Measurements from ENCODE around the gene EFHD1.
"Not testable (repeated sequence)": the region's sequence is repeated elsewhere in the genome, so short reads cannot be mapped to it uniquely, and the experiment has no call there.

The EFHD1 gene

DNA sequence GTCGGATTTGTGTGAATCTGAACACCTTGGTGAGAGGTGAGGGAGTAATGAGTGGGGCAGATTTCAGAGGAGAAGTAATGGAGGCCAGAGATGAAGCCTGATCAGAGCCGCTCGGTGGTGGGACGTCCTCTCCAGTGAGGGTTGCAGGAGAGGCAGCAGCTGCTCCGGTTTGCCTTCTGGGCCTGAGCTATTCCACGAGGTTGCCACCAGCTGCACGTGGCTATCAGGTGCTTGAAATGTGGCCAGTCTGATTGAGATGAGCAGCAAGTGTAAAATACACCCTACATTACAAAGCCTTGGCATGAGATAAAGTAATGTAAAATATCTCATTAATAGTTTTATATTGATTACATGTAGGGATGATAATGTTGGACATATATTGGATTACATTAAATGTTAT, 10.8 kb upstream of the EFHD1 start:
- no peaks in the 10 kb centered on the region for H3K9me3 ChIP-seq (ENCODE audit: control insufficient read depth in 1 of 2, low read length in 2 of 2)
- H3K27ac ChIP-seq (ENCODE audit: low read length), result no peak overlapping the region
- no peaks in the 10 kb centered on the region for H3K36me3 ChIP-seq (ENCODE audit: control insufficient read depth in 1 of 2, insufficient read depth in 2 of 2, low read length in 2 of 2)
- H3K27me3 ChIP-seq (ENCODE audit: low read depth, low read length), result no peaks in the 10 kb centered on the region
- no peak overlapping the region for H3K4me3 ChIP-seq (ENCODE audit: low read depth in 1 of 2, low read length in 2 of 2)
- no peaks in the 10 kb centered on the region for H3K4me1 ChIP-seq (ENCODE audit: control insufficient read depth in 1 of 2, insufficient read depth in 2 of 2, low read length in 2 of 2)

GRCh38 chr2:232623768-232624765, 9.3 kb upstream of the EFHD1 start:
- H3K27ac ChIP-seq (ENCODE audit: low read length), result no peak overlapping the region

GRCh38 chr2:232626584-232626983, 6.8 kb upstream of the EFHD1 start:
- Histone ChIP-seq H3K4me3 (ENCODE audit: low read depth in 1 of 2, low read length in 2 of 2) (no peak overlapping the region), H3K9me3 (ENCODE audit: control insufficient read depth in 1 of 2, low read length in 2 of 2) (no peaks in the 10 kb centered on the region), H3K4me1 (ENCODE audit: control insufficient read depth in 1 of 2, insufficient read depth in 2 of 2, low read length in 2 of 2) (no peaks in the 10 kb centered on the region), H3K36me3 (ENCODE audit: control insufficient read depth in 1 of 2, insufficient read depth in 2 of 2, low read length in 2 of 2) (no peaks in the 10 kb centered on the region), H3K27me3 (ENCODE audit: low read depth, low read length) (no peaks in the 10 kb centered on the region), H3K27ac (ENCODE audit: low read length) (no peak overlapping the region)

More at GRCh38 chr2:232623768-232624765, 9.3 kb upstream of the EFHD1 start:
- H3K27me3 ChIP-seq (ENCODE audit: low read depth, low read length), result no peaks in the 10 kb centered on the region
- no peak overlapping the region for H3K4me3 ChIP-seq (ENCODE audit: low read depth in 1 of 2, low read length in 2 of 2)
- H3K4me1 ChIP-seq (ENCODE audit: control insufficient read depth in 1 of 2, insufficient read depth in 2 of 2, low read length in 2 of 2), result no peaks in the 10 kb centered on the region
- H3K36me3 ChIP-seq (ENCODE audit: control insufficient read depth in 1 of 2, insufficient read depth in 2 of 2, low read length in 2 of 2), result no peaks in the 10 kb centered on the region
- H3K9me3 ChIP-seq (ENCODE audit: control insufficient read depth in 1 of 2, low read length in 2 of 2), result no peaks in the 10 kb centered on the region

DNA sequence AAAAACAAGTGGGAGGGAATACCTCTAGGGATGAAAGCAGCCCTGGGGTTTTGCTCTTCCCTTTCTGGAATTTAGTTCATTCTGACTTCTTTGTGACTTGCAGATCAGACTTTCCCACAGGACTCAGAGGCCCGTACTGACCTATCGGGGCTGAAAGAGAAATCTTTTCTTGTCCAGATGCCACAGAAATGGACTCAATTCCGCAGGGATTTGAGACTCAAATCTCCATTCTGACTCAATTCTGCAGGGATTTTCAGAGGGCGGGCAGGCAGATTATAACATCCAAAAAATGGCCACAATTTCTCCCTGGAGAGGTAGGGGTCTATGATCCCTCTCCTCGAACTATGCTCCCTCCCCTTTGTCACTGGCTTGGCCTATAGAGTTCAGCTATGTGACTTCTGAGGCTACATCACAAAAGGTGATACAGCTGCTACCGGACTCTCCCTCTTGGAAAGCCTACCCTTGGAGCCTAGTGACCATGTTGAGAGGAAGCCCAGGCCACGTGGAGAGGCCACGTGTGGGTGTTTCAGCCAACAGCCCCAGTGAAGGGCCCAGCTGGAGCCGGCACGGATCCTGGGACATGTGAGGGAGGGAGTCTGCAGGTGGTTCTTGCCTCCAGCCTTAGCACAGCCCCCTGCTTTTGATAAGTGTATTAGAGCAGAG, 4.8 kb upstream of the EFHD1 start:
- Histone ChIP-seq H3K4me1 (ENCODE audit: control insufficient read depth in 1 of 2, insufficient read depth in 2 of 2, low read length in 2 of 2) (peaks cover 0 to 8% of the 10 kb centered on the region in 2 donors), H3K9me3 (ENCODE audit: control insufficient read depth in 1 of 2, low read length in 2 of 2) (no peaks in the 10 kb centered on the region), H3K27me3 (ENCODE audit: low read depth, low read length) (peaks cover 9% of the 10 kb centered on the region), H3K36me3 (ENCODE audit: control insufficient read depth in 1 of 2, insufficient read depth in 2 of 2, low read length in 2 of 2) (no peaks in the 10 kb centered on the region), H3K4me3 (ENCODE audit: low read depth in 1 of 2, low read length in 2 of 2) (no peak overlapping the region), H3K27ac (ENCODE audit: low read length) (no peak overlapping the region)

DNA sequence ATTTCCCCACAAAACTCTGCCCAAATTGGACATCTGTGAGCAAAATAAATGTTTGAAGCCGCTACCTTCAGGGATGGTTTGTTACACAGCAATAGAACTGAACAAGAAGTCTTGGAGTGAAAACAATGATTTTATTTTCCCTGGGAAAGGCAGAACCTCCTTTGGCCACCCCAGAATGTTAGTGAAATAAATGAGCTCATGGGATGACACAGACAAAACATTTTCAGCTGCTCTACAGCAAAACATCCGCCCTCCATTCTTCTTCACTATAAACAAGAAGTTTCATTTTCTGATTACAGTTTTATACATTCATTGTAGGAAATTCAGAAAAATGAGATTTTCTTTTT, 4.3 kb upstream of the EFHD1 start:
- H3K27me3 ChIP-seq (ENCODE audit: low read depth, low read length), result peaks cover 9% of the 10 kb centered on the region
- H3K9me3 ChIP-seq (ENCODE audit: control insufficient read depth in 1 of 2, low read length in 2 of 2), result no peaks in the 10 kb centered on the region
- no peaks in the 10 kb centered on the region for H3K36me3 ChIP-seq (ENCODE audit: control insufficient read depth in 1 of 2, insufficient read depth in 2 of 2, low read length in 2 of 2)
- no peak overlapping the region for H3K27ac ChIP-seq (ENCODE audit: low read length)
- no peak overlapping the region for H3K4me3 ChIP-seq (ENCODE audit: low read depth in 1 of 2, low read length in 2 of 2)
- H3K4me1 ChIP-seq (ENCODE audit: control insufficient read depth in 1 of 2, insufficient read depth in 2 of 2, low read length in 2 of 2), result peaks cover 0 to 13% of the 10 kb centered on the region in 2 donors

GRCh38 chr2:232632229-232632903, 1.0 kb upstream of the EFHD1 start:
- Histone ChIP-seq H3K4me3 (ENCODE audit: low read depth in 1 of 2, low read length in 2 of 2) (peak overlapping the region; percentile 26 to 76), H3K4me1 (ENCODE audit: control insufficient read depth in 1 of 2, insufficient read depth in 2 of 2, low read length in 2 of 2) (peaks cover 0 to 24% of the 10 kb centered on the region in 2 donors), H3K27me3 (ENCODE audit: low read depth, low read length) (peaks cover 15% of the 10 kb centered on the region), H3K9me3 (ENCODE audit: control insufficient read depth in 1 of 2, low read length in 2 of 2) (no peaks in the 10 kb centered on the region), H3K27ac (ENCODE audit: low read length) (no peak overlapping the region), H3K36me3 (ENCODE audit: control insufficient read depth in 1 of 2, insufficient read depth in 2 of 2, low read length in 2 of 2) (no peaks in the 10 kb centered on the region)

GRCh38 chr2:232632904-232633412, 446 bp upstream of the EFHD1 start:
- Histone ChIP-seq H3K27ac (ENCODE audit: low read length) (no peak overlapping the region), H3K4me3 (ENCODE audit: low read depth in 1 of 2, low read length in 2 of 2) (peak overlapping the region; percentile 26 to 76), H3K27me3 (ENCODE audit: low read depth, low read length) (peaks cover 15% of the 10 kb centered on the region), H3K4me1 (ENCODE audit: control insufficient read depth in 1 of 2, insufficient read depth in 2 of 2, low read length in 2 of 2) (peaks cover 0 to 24% of the 10 kb centered on the region in 2 donors), H3K9me3 (ENCODE audit: control insufficient read depth in 1 of 2, low read length in 2 of 2) (no peaks in the 10 kb centered on the region), H3K36me3 (ENCODE audit: control insufficient read depth in 1 of 2, insufficient read depth in 2 of 2, low read length in 2 of 2) (no peaks in the 10 kb centered on the region)

GRCh38 chr2:232634206-232635150, 1.1 kb downstream of the EFHD1 start:
- peak overlapping the region; percentile 26 to 76 for H3K4me3 ChIP-seq (ENCODE audit: low read depth in 1 of 2, low read length in 2 of 2)
- no peaks in the 10 kb centered on the region for H3K36me3 ChIP-seq (ENCODE audit: control insufficient read depth in 1 of 2, insufficient read depth in 2 of 2, low read length in 2 of 2)
- H3K27ac ChIP-seq (ENCODE audit: low read length), result no peak overlapping the region
- H3K27me3 ChIP-seq (ENCODE audit: low read depth, low read length), result peaks cover 15% of the 10 kb centered on the region
- H3K9me3 ChIP-seq (ENCODE audit: control insufficient read depth in 1 of 2, low read length in 2 of 2), result no peaks in the 10 kb centered on the region
- H3K4me1 ChIP-seq (ENCODE audit: control insufficient read depth in 1 of 2, insufficient read depth in 2 of 2, low read length in 2 of 2), result peaks cover 0 to 24% of the 10 kb centered on the region in 2 donors

DNA sequence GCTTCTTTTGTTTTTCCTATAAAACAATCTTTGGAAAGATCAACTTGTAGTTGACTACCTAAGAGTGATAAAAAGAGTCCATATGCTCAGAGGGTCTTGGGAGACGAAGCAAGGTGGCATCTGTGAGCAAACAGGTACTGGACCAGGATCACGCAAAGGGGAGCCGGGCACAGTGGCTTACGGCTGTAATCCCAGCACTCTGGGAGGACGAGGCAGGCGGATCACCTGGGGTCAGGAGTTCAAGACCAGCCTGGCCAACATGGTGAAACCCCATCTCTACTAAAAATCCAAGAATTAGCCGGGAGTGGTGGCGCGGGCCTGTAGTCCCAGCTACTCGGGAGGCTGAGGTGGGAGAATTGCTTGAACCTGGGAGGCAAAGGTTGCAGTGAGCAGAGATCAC, 2.0 kb downstream of the EFHD1 start:
- peaks cover 15% of the 10 kb centered on the region for H3K27me3 ChIP-seq (ENCODE audit: low read depth, low read length)

GRCh38 chr2:232635820-232636219, 2.4 kb downstream of the EFHD1 start:
- Histone ChIP-seq H3K36me3 (ENCODE audit: control insufficient read depth in 1 of 2, insufficient read depth in 2 of 2, low read length in 2 of 2) (no peaks in the 10 kb centered on the region), H3K27me3 (ENCODE audit: low read depth, low read length) (peaks cover 15% of the 10 kb centered on the region), H3K4me1 (ENCODE audit: control insufficient read depth in 1 of 2, insufficient read depth in 2 of 2, low read length in 2 of 2) (peaks cover 0 to 24% of the 10 kb centered on the region in 2 donors), H3K4me3 (ENCODE audit: low read depth in 1 of 2, low read length in 2 of 2) (no peak overlapping the region), H3K27ac (ENCODE audit: low read length) (no peak overlapping the region), H3K9me3 (ENCODE audit: control insufficient read depth in 1 of 2, low read length in 2 of 2) (no peaks in the 10 kb centered on the region)

More for the DNA sequence above, 2.0 kb downstream of the EFHD1 start:
- not testable (repeated sequence) for H3K9me3 ChIP-seq (ENCODE audit: control insufficient read depth in 1 of 2, low read length in 2 of 2); H3K36me3 ChIP-seq (ENCODE audit: control insufficient read depth in 1 of 2, insufficient read depth in 2 of 2, low read length in 2 of 2); H3K27ac ChIP-seq (ENCODE audit: low read length)
- H3K4me1 ChIP-seq (ENCODE audit: control insufficient read depth in 1 of 2, insufficient read depth in 2 of 2, low read length in 2 of 2), result peaks cover 0 to 24% of the 10 kb centered on the region in 2 donors
- peak overlapping the region in 1 of 2 donors; percentile 76 for H3K4me3 ChIP-seq (ENCODE audit: low read depth in 1 of 2, low read length in 2 of 2)
